COR-L47 (cell line): ENCODE measurements around the gene CATSPERE.
"Not testable (repeated sequence)": the region's sequence is repeated elsewhere in the genome, so short reads cannot be mapped to it uniquely, and the experiment has no call there.

Experiments
- DNase-seq: peaks from one replicate; lab custom pipeline; 2025; lab: John Stamatoyannopoulos, UW

CATSPERE gene

GRCh38 chr1:244552336-244552735 is 91.3 kb downstream of the CATSPERE start:
- DNase-seq = no peak

DNA sequence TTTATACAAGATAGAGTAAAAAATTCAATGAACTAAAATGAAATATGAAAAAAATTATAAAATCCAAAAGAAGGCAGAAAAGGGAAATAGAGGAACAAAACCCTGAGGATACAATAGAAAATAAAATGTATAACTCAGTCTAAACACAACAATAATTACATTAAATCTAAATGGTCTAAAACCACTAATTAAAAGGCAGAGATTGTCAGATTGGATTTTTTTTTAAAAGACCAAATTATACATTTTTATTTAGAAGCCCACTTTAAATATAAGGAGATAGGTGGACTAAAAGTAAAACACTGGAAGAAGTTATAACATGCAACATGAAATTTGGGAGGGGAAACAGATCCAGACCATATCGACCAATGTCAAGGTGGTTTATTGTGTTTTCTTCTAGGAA is 95.2 kb downstream of the CATSPERE start:
- DNase-seq = no peak

DNA sequence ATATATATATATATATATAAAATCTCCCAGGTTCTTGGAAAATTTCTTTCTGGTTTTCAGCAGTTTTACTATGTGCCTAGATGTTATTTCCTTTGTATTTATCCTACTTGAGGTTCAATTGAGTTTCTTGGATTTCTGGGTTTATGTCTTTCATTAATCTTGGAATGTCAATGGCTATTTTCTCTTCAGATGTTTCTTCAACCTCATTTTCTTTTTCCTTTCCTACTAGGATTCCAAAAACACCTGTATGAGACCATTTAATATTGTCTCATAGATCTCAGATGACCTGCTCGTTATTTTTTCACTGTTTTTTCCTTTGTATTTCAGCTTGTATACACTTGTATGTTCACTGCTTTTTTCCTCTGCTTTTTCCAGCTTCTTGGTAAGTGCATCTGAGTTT is 96.5 kb downstream of the CATSPERE start:
- DNase-seq = no peak

GRCh38 chr1:244559561-244559960 is 98.5 kb downstream of the CATSPERE start:
- DNase-seq = no peak

GRCh38 chr1:244562877-244563276 is 101.8 kb downstream of the CATSPERE start:
- DNase-seq = not testable (repeated sequence)

DNA sequence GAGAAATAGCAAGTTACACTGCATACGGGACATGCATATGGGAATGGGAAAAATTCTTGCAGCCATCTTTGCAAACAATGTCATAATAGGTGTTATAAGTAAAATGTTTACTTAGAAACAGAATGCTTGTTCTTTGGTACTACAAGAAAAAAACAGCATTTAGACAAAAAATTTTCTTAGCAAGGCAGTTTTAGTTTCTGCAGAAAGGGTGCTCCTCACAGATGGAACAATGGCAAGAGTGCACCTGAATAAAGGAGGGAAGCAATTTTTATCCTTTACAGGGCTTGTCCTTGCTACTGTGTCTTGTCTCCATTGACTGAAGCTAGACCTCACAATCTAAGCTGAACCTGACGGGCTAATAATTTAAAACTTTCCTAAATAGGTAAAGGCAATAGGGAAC is 112.7 kb downstream of the CATSPERE start:
- no peak for DNase-seq

DNA sequence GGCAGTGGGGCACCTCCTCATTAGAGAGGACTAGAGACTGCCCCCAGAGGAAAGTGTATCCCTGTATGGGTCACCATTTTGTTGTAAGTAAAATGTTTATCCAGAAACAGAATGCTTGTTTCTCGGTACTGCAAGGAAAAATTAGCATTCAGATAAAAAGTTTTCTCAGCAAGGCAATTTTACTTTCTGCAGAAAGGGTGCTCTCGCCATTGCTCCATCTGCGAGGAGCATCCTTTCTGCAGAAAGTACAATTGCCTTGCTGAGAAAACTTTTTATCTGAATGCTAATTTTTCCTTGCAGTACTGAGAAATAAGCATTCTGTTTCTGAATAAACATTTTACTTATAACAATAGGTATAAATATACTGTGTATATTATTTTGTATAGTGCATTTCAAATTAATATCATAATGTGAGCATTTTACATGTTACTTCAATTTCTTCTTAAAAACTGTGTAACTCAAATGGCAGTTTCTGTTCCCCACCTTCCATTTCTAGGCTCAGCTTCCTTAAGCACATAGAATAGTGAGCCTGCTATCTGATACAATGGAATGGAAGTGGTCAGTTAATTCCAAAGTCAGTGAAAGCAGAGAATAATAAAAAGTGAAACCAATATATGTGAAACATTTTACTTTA is 115.3 kb downstream of the CATSPERE start:
- DNase-seq = no peak

DNA sequence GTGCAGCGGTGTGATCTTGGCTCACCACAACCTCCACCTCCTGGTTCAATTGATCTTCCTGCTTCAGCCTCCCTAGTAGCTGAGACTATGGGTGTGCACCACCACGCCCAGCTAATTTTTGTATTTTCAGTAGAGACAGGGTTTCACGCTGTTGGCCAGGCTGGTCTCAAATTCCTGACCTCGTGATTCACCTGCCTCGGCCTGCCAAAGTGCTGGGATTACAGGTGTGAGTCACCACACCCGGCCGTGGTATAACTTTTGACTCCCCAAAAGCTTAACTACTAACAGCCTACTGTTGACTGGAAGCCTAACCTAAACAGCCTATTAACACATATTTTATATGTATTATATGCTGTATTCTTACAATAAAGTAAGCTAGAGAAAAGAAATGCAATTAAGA is 117.1 kb downstream of the CATSPERE start:
- DNase-seq = not testable (repeated sequence)

- DNase-seq = no peak
Measured at GRCh38 chr1:244583358-244583982, 122.4 kb downstream of the CATSPERE start.

DNA sequence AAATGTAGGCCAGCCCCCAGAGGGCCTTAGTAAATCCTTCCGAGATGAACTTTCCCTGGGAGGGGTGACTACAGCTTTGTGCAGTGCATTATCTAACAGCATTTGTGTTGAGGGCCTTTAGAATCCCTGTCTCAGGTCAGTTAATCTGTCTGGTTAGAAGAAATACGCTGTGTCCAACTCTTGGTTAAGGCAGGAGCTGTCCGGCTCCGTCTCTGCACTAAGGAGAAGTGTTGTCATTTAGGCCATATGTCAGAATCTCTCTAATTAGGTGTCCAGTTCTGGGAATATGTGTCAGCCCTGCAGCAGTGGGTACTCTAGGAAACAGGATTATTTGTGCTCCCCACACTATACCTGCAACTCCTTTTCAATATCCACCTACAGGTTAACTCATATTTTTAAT is 124.8 kb downstream of the CATSPERE start:
- no peak for DNase-seq

DNA sequence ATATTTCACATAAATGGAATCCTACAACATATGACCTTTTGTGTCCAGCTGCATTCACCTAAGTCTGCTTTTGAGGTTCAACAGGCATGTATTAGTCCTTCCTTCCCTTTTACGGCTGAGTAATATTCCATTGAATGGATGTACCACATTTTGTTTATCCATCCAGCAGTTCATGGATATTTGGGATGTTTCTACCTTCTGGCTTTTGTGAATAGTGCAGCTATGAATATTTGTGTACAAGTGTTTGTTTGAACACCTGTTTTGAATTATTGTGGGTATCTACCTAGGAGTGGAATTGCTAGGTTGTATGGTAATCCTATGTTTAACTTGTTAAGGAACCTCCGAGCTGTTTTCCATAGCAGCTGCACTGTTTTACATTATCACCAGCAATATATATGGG is 129.6 kb downstream of the CATSPERE start:
- no peak for DNase-seq

DNA sequence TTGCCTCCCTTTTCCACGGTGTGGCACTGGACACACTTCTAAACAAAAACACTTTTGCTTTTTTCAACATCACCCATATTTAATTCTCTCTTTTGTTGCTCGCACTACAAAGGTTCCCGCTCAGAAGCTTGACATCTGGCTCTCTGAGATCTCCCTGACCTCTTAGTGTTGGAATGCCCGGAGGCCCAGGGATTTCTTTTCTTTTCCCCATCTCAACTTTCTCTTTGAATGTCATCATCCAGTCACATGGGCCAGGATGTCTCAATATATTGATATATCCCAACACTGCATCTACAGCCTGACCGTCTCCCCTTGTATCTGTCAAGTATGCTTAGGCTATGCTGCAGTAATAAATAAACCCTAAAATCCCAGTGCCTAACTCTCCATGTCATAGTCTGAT is 137.5 kb downstream of the CATSPERE start:
- no peak for DNase-seq

- DNase-seq = no peak
Measured at GRCh38 chr1:244599937-244600350, 138.9 kb downstream of the CATSPERE start.

DNA sequence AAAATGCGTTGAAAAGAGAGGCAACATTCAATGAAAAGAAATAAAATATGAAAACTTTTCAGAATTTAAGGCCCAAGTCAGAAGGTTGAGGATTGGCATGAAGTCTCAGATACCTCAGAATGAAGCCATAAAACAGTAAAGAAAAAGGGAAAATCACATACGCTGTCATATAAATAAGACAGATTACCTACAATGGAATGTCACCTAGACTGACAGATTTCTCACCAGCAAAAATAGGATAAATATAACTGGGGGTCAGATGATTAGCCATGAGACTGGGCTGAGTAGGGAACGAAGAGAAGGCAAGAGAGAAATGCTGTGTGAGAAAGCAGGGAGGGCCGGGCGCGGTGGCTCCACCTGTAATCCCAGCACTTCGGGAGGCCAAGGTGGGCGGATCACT is 140.3 kb downstream of the CATSPERE start:
- DNase-seq = no peak

GRCh38 chr1:244603498-244603897 is 142.4 kb downstream of the CATSPERE start:
- peak; percentile 11 for DNase-seq

GRCh38 chr1:244605835-244606370 is 144.8 kb downstream of the CATSPERE start:
- DNase-seq = no peak

DNA sequence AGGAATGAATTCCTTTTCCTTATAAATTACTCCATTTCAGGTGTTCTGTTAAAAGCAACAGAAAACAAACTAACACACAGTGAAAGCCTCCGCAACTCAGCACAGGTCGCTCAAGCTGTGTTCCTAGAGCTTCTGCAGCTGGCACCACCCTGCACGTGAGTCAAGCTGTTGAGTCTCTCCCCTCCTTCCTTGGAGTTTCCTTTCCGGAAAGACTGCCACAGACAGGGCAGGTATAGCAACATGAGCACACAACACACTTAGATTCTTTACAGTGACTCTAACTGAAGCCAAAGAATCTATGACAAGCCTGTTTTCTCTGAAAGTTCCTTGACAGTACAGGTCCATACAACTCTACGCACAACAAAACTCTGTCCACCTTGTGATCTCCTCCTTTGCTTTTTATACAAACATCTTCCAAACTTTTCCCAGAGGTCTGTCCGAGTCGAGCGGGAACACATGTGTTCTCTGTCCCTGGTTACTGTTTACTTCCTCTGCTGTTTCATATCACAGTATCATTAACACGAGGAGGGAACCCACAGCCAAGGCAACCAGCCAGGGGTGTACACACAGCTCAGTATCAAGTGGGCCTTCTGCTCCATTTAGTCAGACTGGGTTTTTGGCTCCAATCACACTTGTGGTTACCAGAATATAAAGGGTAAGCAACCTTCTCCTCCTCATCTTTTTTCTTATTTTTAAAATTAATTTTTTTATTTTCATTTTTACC is 153.2 kb downstream of the CATSPERE start:
- no peak for DNase-seq

DNA sequence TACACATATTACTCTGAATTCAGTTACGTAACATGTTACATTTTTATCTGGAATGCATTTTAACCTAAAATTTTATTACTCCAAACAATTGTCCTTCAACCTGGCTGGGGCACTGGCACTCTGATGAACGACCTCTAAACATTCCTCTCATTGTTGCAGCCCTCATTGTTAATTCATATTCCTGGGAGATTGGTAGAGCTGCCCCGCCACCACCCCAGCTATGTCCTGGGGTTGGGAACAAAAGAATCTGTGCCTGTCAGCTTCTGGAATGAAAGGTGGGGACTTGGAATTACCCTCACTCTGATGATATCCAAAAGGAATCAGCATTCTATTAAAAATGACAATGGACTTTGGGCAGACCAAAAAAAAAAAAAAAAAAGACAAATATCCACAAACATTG is 153.8 kb downstream of the CATSPERE start:
- no peak for DNase-seq

- no peak for DNase-seq
Measured at GRCh38 chr1:244615301-244615700, 154.2 kb downstream of the CATSPERE start.

DNA sequence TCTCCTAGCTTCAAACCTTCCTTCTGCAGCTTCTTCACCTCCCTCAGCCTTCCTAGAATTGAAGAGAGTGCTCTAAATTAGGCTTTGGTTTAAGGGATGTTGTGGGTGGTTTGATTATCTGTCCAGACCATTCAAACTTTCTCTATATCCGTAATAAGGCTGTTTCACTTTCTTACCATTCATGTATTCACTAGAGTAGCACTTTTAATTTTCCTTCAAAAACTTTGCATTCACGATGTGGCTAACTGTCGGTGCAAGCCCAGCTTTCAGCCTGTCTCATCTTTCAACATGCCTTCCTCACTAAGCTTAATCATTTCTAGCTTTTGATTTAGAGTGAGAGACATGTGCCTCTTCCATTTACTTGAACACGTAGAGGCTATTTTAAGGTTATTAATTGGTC is 165.6 kb downstream of the CATSPERE start:
- DNase-seq = no peak

- DNase-seq = no peak
Measured at GRCh38 chr1:244628789-244629188, 167.7 kb downstream of the CATSPERE start.

- no peak for DNase-seq
Measured at GRCh38 chr1:244633140-244633539, 172.1 kb downstream of the CATSPERE start.

DNA sequence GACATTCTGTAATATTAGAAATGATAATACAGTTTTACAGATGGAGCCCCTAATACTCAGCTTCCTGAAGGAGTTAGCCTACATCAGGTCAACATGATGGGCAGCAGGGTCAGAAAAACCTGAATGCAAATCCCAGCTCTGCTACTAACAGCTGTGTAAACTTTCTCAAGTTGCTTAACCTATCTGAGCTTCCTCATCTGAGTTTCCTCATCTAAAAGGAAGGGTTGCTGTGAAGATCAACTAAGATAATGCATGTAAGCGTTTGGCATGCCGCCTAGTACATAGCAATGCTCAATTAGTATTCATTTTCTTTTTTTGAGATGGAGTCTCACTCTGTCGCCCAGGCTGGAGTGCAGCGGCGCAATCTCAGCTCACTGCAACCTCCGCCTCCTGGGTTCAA is 173.5 kb downstream of the CATSPERE start:
- DNase-seq = no peak
